Osteoblast (primary cell): Measurements from ENCODE around the gene SHISA8. TPM values are rescaled to one million over a fixed set of nuclear protein-coding genes. Genes with fewer than 3 reads are reported as not detected.

ENCODE experiments used
- DNase-seq: peaks from one replicate; pipeline ENCODE4 v3.0.0; 2011; ENCODE audit warnings: low spot score, mixed read lengths; ENCODE audit not compliant: insufficient read length; ENCODE audit errors: missing footprints
- H2AFZ ChIP-seq: 2 replicates; pipeline ENCODE4 v1.6.0; 2011; ENCODE audit warnings: mild to moderate bottlenecking, low read length
- H3K27ac ChIP-seq: 2 replicates; pipeline ENCODE4 v1.5.1; 2011; ENCODE audit warnings: mild to moderate bottlenecking, low read depth, low read length, moderate library complexity
- H3K27me3 ChIP-seq: 2 replicates; pipeline ENCODE4 v1.6.0; 2012; ENCODE audit warnings: mild to moderate bottlenecking, control low read depth, inconsistent platforms, low read length, moderate library complexity; ENCODE audit not compliant: insufficient read depth
- H3K36me3 ChIP-seq: 2 replicates; pipeline ENCODE4 v1.5.1; 2011; ENCODE audit warnings: mild to moderate bottlenecking, low read length, control low read depth, moderate library complexity; ENCODE audit not compliant: insufficient read depth
- H3K4me1 ChIP-seq: 2 replicates; pipeline ENCODE4 v1.5.1; 2011; ENCODE audit warnings: mild to moderate bottlenecking, low read length, control low read depth, moderate library complexity; ENCODE audit not compliant: insufficient read depth
- H3K4me2 ChIP-seq: 2 replicates; pipeline ENCODE4 v1.6.0; 2011; ENCODE audit warnings: mild to moderate bottlenecking, low read length; ENCODE audit not compliant: insufficient read depth
- H3K4me3 ChIP-seq: fragments of 200-600 bp; sonication (generic); 3 replicates; pipeline ENCODE4 v1.5.1; 2012; ENCODE audit warnings: mild to moderate bottlenecking, low read length, inconsistent platforms; ENCODE audit not compliant: insufficient read depth
- H3K79me2 ChIP-seq: 2 replicates; pipeline ENCODE4 v1.6.0; 2012; ENCODE audit warnings: mild to moderate bottlenecking, low read length, control low read depth, inconsistent platforms; ENCODE audit not compliant: insufficient read depth
- H3K9me3 ChIP-seq: 2 replicates; pipeline ENCODE4 v1.5.1; 2011; ENCODE audit warnings: low read depth, low read length, control low read depth
- H4K20me1 ChIP-seq: 2 replicates; pipeline ENCODE4 v1.6.0; 2012; ENCODE audit warnings: mild to moderate bottlenecking, low read length, control low read depth; ENCODE audit not compliant: insufficient read depth
- total RNA-seq: library from RNA; depleted of rRNA; stranded (reverse); fragments of >200 nt; gene quantifications from 2 replicates; pipeline ENCODE4 v1.2.3, GENCODE V29; 2012
- TF ChIP-seq, protein P1 (sequence below): IDR thresholded peaks from 2 replicates; pipeline ENCODE4 v1.5.1; 2011; ENCODE audit warnings: mild to moderate bottlenecking, low read depth, low read length, moderate library complexity; ENCODE audit errors: extremely low read depth

SHISA8 gene
- total RNA-seq, 1 donor: not detected

DNA sequence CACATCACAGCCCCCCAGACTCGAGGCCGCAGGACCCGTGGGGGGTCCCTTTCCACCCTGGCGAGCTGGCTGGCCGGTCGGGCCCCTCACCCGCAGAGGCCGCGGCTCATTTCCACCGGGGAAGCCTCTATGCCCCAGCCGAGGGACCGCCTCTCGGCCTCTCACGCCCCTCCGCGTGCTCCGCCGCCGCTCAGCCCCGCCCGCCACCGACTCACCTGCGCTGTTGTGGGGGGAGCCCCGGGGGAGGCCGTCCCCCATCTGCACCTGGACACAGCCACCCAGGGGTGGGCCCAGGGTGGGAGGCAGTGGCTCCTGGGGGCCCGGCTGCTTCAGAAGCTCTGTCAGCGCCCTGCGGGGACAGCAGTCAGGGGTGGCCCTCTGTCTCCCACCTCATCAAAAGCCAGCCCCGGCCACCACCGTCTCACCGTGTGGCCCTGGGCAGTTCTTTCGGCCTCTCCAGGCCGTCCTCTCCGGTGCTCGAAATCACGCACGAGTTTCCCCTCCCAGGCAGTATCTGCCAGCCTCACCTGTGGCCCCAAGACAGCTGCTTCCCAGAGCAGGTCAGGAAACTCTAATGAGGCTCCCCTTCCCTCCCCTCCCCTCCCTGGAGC, 3.8 kb downstream of the SHISA8 start:
- DNase-seq: peak; percentile 93
- Histone ChIP-seq H3K4me1 (no peaks in the 10 kb centered on the region), H3K4me2 (peak overlapping the region; percentile 43), H3K79me2 (no peaks in the 10 kb centered on the region), H3K36me3 (no peaks in the 10 kb centered on the region), H3K27me3 (peaks cover 65% of the 10 kb centered on the region), H3K9me3 (no peaks in the 10 kb centered on the region), H4K20me1 (peaks cover 6% of the 10 kb centered on the region), H3K27ac (no peak overlapping the region), H2AFZ (no peak overlapping the region), H3K4me3 (no peak overlapping the region)
- TF ChIP-seq, protein P1, sequence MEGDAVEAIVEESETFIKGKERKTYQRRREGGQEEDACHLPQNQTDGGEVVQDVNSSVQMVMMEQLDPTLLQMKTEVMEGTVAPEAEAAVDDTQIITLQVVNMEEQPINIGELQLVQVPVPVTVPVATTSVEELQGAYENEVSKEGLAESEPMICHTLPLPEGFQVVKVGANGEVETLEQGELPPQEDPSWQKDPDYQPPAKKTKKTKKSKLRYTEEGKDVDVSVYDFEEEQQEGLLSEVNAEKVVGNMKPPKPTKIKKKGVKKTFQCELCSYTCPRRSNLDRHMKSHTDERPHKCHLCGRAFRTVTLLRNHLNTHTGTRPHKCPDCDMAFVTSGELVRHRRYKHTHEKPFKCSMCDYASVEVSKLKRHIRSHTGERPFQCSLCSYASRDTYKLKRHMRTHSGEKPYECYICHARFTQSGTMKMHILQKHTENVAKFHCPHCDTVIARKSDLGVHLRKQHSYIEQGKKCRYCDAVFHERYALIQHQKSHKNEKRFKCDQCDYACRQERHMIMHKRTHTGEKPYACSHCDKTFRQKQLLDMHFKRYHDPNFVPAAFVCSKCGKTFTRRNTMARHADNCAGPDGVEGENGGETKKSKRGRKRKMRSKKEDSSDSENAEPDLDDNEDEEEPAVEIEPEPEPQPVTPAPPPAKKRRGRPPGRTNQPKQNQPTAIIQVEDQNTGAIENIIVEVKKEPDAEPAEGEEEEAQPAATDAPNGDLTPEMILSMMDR: no peak

DNA sequence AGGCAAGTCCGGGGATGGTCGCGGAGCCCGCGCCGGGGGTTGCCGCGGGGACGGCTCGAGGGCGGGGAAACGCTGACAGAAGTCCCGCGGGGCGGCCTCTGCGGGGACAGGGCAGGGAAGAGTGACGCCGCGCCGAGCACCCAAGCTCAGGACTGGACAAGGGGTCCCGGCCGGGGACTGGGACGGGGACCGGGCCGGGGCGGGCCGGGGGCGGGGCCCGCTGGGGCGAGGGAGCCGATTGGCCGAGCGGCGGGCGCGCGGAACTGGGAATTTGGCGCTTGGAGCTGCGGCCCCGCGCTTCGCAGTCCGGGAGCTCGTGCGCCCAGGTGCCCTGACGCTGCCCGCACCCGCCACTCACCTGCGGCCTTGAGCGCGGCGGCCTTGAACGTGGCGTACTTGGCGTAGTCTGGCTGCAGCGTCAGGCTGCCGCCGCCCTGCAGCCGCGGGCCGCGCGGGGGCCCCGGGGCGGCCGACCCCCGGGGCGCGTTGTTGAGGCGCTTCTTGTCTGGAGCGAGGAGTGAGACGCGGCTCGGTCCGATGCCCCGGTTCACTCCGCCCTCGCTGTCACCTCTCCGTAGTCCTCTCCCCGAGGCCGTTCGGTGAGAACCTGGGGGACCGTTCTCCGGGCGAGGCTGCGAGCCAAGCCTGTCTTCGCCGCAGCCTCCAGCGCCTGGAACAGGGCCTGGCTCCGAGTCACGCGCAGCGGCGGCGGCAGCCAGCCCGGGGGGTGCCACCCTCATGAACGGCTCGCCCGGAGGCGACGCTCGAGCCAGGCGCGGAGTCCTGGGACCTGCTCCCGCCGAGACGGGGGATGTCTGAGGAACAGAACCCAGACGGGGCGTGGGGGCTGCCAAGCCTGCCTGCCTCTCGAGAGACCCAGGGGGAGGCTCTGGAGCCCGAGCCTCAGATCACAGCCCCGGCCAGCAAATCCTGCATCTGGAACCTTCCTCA, 4.5 kb downstream of the SHISA8 start:
- H3K4me2 ChIP-seq: peak overlapping the region; percentile 43
- peak overlapping the region; percentile 13 for H3K4me3 ChIP-seq
- peaks cover 6% of the 10 kb centered on the region for H4K20me1 ChIP-seq
- DNase-seq: peak; percentile 98
- H2AFZ ChIP-seq: no peak overlapping the region
- no peaks in the 10 kb centered on the region for H3K79me2 ChIP-seq
- no peaks in the 10 kb centered on the region for H3K36me3 ChIP-seq
- H3K9me3 ChIP-seq: no peaks in the 10 kb centered on the region
- peaks cover 57% of the 10 kb centered on the region for H3K27me3 ChIP-seq
- no peaks in the 10 kb centered on the region for H3K4me1 ChIP-seq
- TF ChIP-seq, protein P1: no peak
- no peak overlapping the region for H3K27ac ChIP-seq

DNA sequence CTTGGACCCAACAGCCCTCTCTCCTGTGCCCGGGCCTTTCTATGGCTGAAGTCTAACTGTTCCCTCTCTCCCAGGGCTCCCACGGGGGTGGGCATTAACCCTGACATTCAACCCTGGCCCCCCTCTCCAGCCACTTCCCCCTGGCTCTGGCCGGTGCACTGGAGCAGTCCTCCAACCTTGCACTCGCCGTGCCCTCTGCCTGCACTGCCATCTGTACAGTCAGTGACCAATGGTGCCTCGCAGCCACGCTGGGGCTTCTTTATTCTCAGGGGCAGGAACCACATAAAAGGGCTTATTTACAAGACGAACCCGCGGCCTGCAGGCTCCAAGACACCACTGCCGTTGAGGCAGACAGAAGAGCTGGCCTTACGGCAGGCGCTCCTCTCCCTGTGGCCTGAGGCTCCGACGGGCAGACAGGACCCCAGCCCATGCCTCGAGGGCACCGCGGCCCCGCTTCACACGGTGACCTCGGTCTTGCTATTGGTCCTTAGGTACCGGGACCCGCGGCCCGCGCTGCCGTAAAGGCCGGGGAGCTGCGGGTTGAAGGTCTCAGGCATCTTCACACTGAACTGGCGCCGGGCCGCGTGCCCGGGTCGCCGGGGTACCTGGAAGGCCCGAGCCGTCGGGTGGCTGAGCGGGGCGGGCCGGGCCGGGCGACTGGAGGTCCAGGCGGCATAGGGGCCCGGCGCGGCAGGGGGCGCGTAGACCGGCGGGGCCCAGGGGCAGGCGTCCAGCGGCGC, 5.4 kb downstream of the SHISA8 start:
- no peaks in the 10 kb centered on the region for H3K79me2 ChIP-seq
- no peaks in the 10 kb centered on the region for H3K36me3 ChIP-seq
- no peak overlapping the region for H3K4me2 ChIP-seq
- no peak overlapping the region for H3K27ac ChIP-seq
- DNase-seq: peak; percentile 91
- H4K20me1 ChIP-seq: peaks cover 6% of the 10 kb centered on the region
- no peaks in the 10 kb centered on the region for H3K9me3 ChIP-seq
- peaks cover 50% of the 10 kb centered on the region for H3K27me3 ChIP-seq
- H3K4me3 ChIP-seq: no peak overlapping the region
- H3K4me1 ChIP-seq: no peaks in the 10 kb centered on the region
- H2AFZ ChIP-seq: no peak overlapping the region
- TF ChIP-seq, protein P1: no peak
